ENCODE measurements around the gene GSTM5. TPM values are rescaled to one million over a fixed set of nuclear protein-coding genes. Genes with fewer than 3 reads are reported as not detected.

Gene GSTM5
- total and polyA plus RNA-seq, 2 of the 4 experiments (the other 2 are of a cell fraction) = 0.36 to 1.2 TPM

GRCh38 chr1:109728870-109729269, 16.8 kb downstream of the GSTM5 start:
- ATAC-seq (ENCODE audit: low read depth) (no peak), DNase-seq (no peak)
- ChIA-PET POLR2A (ENCODE audit: unreplicated experiment) (no interaction called here), CTCF (no interaction called here)
- H3K9me1 ChIP-seq (ENCODE audit: insufficient read depth, low read length) = no peaks in the 10 kb centered on the region
- in situ Hi-C loops (cut with MboI; ENCODE audit: low sequenced_read_pairs) (no loop called here), intact Hi-C loops (cut with micrococcal nuclease) (no loop called here), dilution Hi-C loops (cut with HindIII; ENCODE audit: low sequenced_read_pairs, unreplicated experiment) (no loop called here)
- no peak overlapping the region for H3K27ac ChIP-seq (ENCODE audit: insufficient read depth, low read length)
- H3K23ac ChIP-seq (ENCODE audit: low read depth, low read length) = no peak overlapping the region
- H4K91ac ChIP-seq (ENCODE audit: insufficient read depth, low read depth, low read length) = no peak overlapping the region
- H3K4me2 ChIP-seq (ENCODE audit: low read depth, low read length) = no peak overlapping the region
- H2AFZ ChIP-seq (replicated peaks; ENCODE audit: low read length, poor library complexity) = no peak overlapping the region
- no peaks in the 10 kb centered on the region for H3K79me1 ChIP-seq (ENCODE audit: low read depth in 1 of 2, low read length in 2 of 2)
- no peaks in the 10 kb centered on the region for H3K4me1 ChIP-seq (ENCODE audit: control insufficient read depth, insufficient read depth, low read length)
- no peak overlapping the region for H3K4ac ChIP-seq (ENCODE audit: low read depth, low read length)
- no TSS peak for BruUV-seq (replicated peaks)
- H3K18ac ChIP-seq (ENCODE audit: low read depth, low read length) = no peak overlapping the region
- H2BK15ac ChIP-seq (ENCODE audit: low read depth, low read length) = no peak overlapping the region
- no peaks in the 10 kb centered on the region for H4K20me1 ChIP-seq (ENCODE audit: insufficient read depth, low read length)
- H3K14ac ChIP-seq (replicated peaks; ENCODE audit: low read depth, low read length) = no peak overlapping the region
- H3K56ac ChIP-seq (ENCODE audit: extremely low read depth, insufficient read depth, low read length) = no peak overlapping the region
- H2BK120ac ChIP-seq (ENCODE audit: low read depth, low read length) = no peak overlapping the region
- H3K36me3 ChIP-seq (ENCODE audit: control insufficient read depth, insufficient read depth, low read length) = no peaks in the 10 kb centered on the region
- WGBS, 2 experiments (ENCODE audit: extremely low coverage in 2 of 2, insufficient read length in 1 of 2) = 63% methylated on average over 2 of the region's 7 CpGs; no CpG with 5 or more reads in 1 of the 2 experiments
- TF ChIP-seq FOS (IDR thresholded peaks at IDR 0.05; ENCODE audit: low read depth, low read length) = no peak
- TF ChIP-seq MAFK (IDR thresholded peaks at IDR 0.05; ENCODE audit: low read depth, low read length) = no peak
- no peak for TF ChIP-seq RFX5 (IDR thresholded peaks at IDR 0.05; ENCODE audit: low read depth, low read length)
- TF ChIP-seq CEBPB (IDR thresholded peaks at IDR 0.05; ENCODE audit: low read depth, low read length) = no peak
- no peak for TF ChIP-seq CHD1 (IDR thresholded peaks at IDR 0.05; ENCODE audit: low read depth, low read length)
- TF ChIP-seq POLR2A (IDR thresholded peaks at IDR 0.05; ENCODE audit: low read depth, low read length) = no peak
- no peak for TF ChIP-seq RCOR1 (IDR thresholded peaks at IDR 0.05; ENCODE audit: insufficient replicate concordance, low read length)
- TF ChIP-seq BHLHE40 (IDR thresholded peaks at IDR 0.05; ENCODE audit: low read depth, low read length) = no peak
- TF ChIP-seq MXI1 (IDR thresholded peaks at IDR 0.05; ENCODE audit: borderline replicate concordance, low read depth, low read length) = no peak
- TF ChIP-seq CTCF (conservative IDR thresholded peaks at IDR 0.05; ENCODE audit: low read depth, low read length) = no peak
- no peak for TF ChIP-seq NFE2L2 (IDR thresholded peaks at IDR 0.05; ENCODE audit: low read depth, low read length)
- no peak for TF ChIP-seq SMC3 (IDR thresholded peaks at IDR 0.05; ENCODE audit: low read depth, low read length)
- H3K4me3 ChIP-seq (ENCODE audit: insufficient read depth, low read depth, low read length) = no peak overlapping the region
- no peak overlapping the region for H2AK5ac ChIP-seq (ENCODE audit: low read depth, low read length)
- no peak overlapping the region for H2AK9ac ChIP-seq (replicated peaks; ENCODE audit: low read depth, low read length, poor library complexity)
- H2BK20ac ChIP-seq (ENCODE audit: low read depth, low read length) = no peak overlapping the region
- no peak overlapping the region for H4K5ac ChIP-seq (ENCODE audit: low read depth, low read length)
- H4K8ac ChIP-seq (ENCODE audit: low read depth in 2 of 2, low read length in 2 of 2) = no peak overlapping the region
- H2BK5ac ChIP-seq (ENCODE audit: low read depth, low read length, poor library complexity, severe bottlenecking) = no peak overlapping the region
- H3K9ac ChIP-seq (ENCODE audit: low read depth, low read length) = no peak overlapping the region
- no peaks in the 10 kb centered on the region; the same call in 1 of the 2 replicates for H3K9me3 ChIP-seq (ENCODE audit: control insufficient read depth, insufficient read depth, low read length)
- H3K27me3 ChIP-seq (ENCODE audit: control insufficient read depth, insufficient read depth, low read length) = peaks cover 7% of the 10 kb centered on the region
